Peyer's patch (tissue), 4 donors: ENCODE measurements around the gene CBLN3. TPM values are rescaled to one million over a fixed set of nuclear protein-coding genes. Genes with fewer than 3 reads are reported as not detected.

Source experiments
- DNase-seq, 3 donors: peaks; one replicate each; pipeline ENCODE4 v3.0.0-alpha.2; 2017 to 2019
- H3K27ac ChIP-seq, 4 donors: fragments of 200-600 bp; sonication (generic); one replicate each; pipeline ENCODE4 v1.5.1; 2016 to 2019
- H3K27me3 ChIP-seq, 2 donors: fragments of 200-600 bp; sonication (generic); one replicate each; pipeline ENCODE4 v1.5.1; 2019
- H3K36me3 ChIP-seq, 3 donors: fragments of 200-600 bp; sonication (generic); one replicate each; pipeline ENCODE4 v1.5.1; 2016 to 2019
- H3K4me1 ChIP-seq, 4 donors: fragments of 200-600 bp; sonication (generic); one replicate each; pipeline ENCODE4 v1.5.1; 2016 to 2019
- H3K4me3 ChIP-seq, 4 donors: fragments of 200-600 bp; sonication (generic); 1 replicate in 3 of 4; 2 replicates in 1 of 4; pipeline ENCODE4 v1.5.1; 2016 to 2019; ENCODE audit warnings: mild to moderate bottlenecking in 1 of 4
- H3K9me3 ChIP-seq, 4 donors: fragments of 200-600 bp; sonication (generic); one replicate each; pipeline ENCODE4 v1.5.1; 2016 to 2019; ENCODE audit warnings: mild to moderate bottlenecking in 1 of 4
- CTCF ChIP-seq, 6 experiments: fragments of 450-650 bp in 4 of 6; fragments of 200-600 bp in 2 of 6; sonication (generic) in 1 of 6; IDR thresholded peaks; one replicate each; pipeline ENCODE4 v1.5.1; 2017 to 2019; ENCODE audit warnings: antibody characterized with exemption in 6 of 6, mild to moderate bottlenecking in 3 of 6, moderate library complexity in 1 of 6
- POLR2A ChIP-seq, 2 donors: fragments of 450-650 bp; IDR thresholded peaks; one replicate each; pipeline ENCODE4 v1.5.1; 2017; ENCODE audit warnings: antibody characterized with exemption in 2 of 2, mild to moderate bottlenecking in 2 of 2, moderate library complexity in 2 of 2
- total RNA-seq, 4 donors: library from RNA; depleted of rRNA; stranded (reverse); fragments of >200 nt; gene quantifications; one replicate each; pipeline ENCODE4 v1.1.0, GENCODE V29; 2016

The CBLN3 gene
- total RNA-seq, 4 donors from 2014 or later, result 0.94 to 4.3 TPM; not detected in 2

- Histone ChIP-seq H3K27me3 (no peaks in the 10 kb centered on the region), H3K36me3 (peaks cover 0 to 16% (median 0%) of the 10 kb centered on the region in 3 donors), H3K27ac (peak overlapping the region in 3 of 4 donors; percentile 23 to 73 (median 44)), H3K9me3 (no peaks in the 10 kb centered on the region), H3K4me1 (peaks cover 0 to 21% (median 1%) of the 10 kb centered on the region in 4 donors), H3K4me3 (peak overlapping the region in 1 of 4 donors; percentile 1)
- DNase-seq, result peak in 2 of 3 donors; percentile 72 to 87
- TF ChIP-seq POLR2A (IDR thresholded peaks at IDR 0.05) (peak in 1 of 2 donors; percentile 57), CTCF (IDR thresholded peaks at IDR 0.05) (no peak)
Measured at GRCh38 chr14:24418492-24418873, 11.0 kb downstream of the CBLN3 start.

- Histone ChIP-seq H3K27me3 (no peaks in the 10 kb centered on the region), H3K27ac (peak overlapping the region in 2 of 4 donors; percentile 44 to 73), H3K9me3 (no peaks in the 10 kb centered on the region), H3K4me3 (peak overlapping the region in 1 of 4 donors; percentile 1), H3K4me1 (peaks cover 0 to 21% (median 1%) of the 10 kb centered on the region in 4 donors), H3K36me3 (peaks cover 0 to 20% (median 0%) of the 10 kb centered on the region in 3 donors)
- peak in 1 of 3 donors; percentile 43 for DNase-seq
- TF ChIP-seq POLR2A (IDR thresholded peaks at IDR 0.05) (no peak), CTCF (IDR thresholded peaks at IDR 0.05) (no peak)
Measured at GRCh38 chr14:24417832-24418491, 11.5 kb downstream of the CBLN3 start.

- Histone ChIP-seq H3K4me1 (peaks cover 0 to 12% (median 0%) of the 10 kb centered on the region in 4 donors), H3K27me3 (no peaks in the 10 kb centered on the region), H3K4me3 (no peak overlapping the region), H3K36me3 (peaks cover 0 to 22% (median 0%) of the 10 kb centered on the region in 3 donors), H3K9me3 (no peaks in the 10 kb centered on the region), H3K27ac (no peak overlapping the region)
- no peak for TF ChIP-seq CTCF (IDR thresholded peaks at IDR 0.05)
- TF ChIP-seq POLR2A (IDR thresholded peaks at IDR 0.05), result no peak
- peak in 1 of 3 donors; percentile 41 for DNase-seq
Measured at GRCh38 chr14:24416932-24417619, 12.4 kb downstream of the CBLN3 start.

- H3K4me3 ChIP-seq, result no peak overlapping the region
- no peaks in the 10 kb centered on the region for H3K27me3 ChIP-seq
- TF ChIP-seq POLR2A (IDR thresholded peaks at IDR 0.05) (no peak), CTCF (IDR thresholded peaks at IDR 0.05) (no peak)
- DNase-seq, result peak in 1 of 3 donors; percentile 36
- H3K36me3 ChIP-seq, result peaks cover 0 to 22% (median 0%) of the 10 kb centered on the region in 3 donors
- no peak overlapping the region for H3K27ac ChIP-seq
- peaks cover 0 to 11% (median 0%) of the 10 kb centered on the region in 4 donors for H3K4me1 ChIP-seq
- no peaks in the 10 kb centered on the region for H3K9me3 ChIP-seq
Measured at GRCh38 chr14:24416254-24416931, 13.1 kb downstream of the CBLN3 start.

GRCh38 chr14:24415421-24416253, 13.8 kb downstream of the CBLN3 start:
- H3K4me3 ChIP-seq, result no peak overlapping the region
- H3K36me3 ChIP-seq, result peaks cover 0 to 22% (median 0%) of the 10 kb centered on the region in 3 donors
- TF ChIP-seq CTCF (IDR thresholded peaks at IDR 0.05) (no peak), POLR2A (IDR thresholded peaks at IDR 0.05) (no peak)
- H3K4me1 ChIP-seq, result peaks cover 0 to 11% (median 0%) of the 10 kb centered on the region in 4 donors
- H3K27me3 ChIP-seq, result no peaks in the 10 kb centered on the region
- no peak overlapping the region for H3K27ac ChIP-seq
- no peaks in the 10 kb centered on the region for H3K9me3 ChIP-seq
- peak in 1 of 3 donors; percentile 23 for DNase-seq
